ENCODE measurements around the gene NEXN. TPM values are rescaled to one million over a fixed set of nuclear protein-coding genes. Genes with fewer than 3 reads are reported as not detected.

NEXN gene
- total and polyA plus RNA-seq, 2 experiments from 2014 or later, result 2.6 to 11.8 TPM

GRCh38 chr1:77991638-77992037 lies 103.2 kb downstream of the NEXN start:
- H3K36me3 Mint-ChIP-seq (ENCODE audit: low read depth), result peaks cover 6% of the 10 kb centered on the region; the same call in 1 of the 3 replicates
- peaks cover 4% of the 10 kb centered on the region; the same call in 1 of the 2 replicates for H3K36me3 ChIP-seq (ENCODE audit: insufficient read depth)
- H3K4me1 ChIP-seq (ENCODE audit: insufficient read depth), result peaks cover 6% of the 10 kb centered on the region; the same call in 1 of the 2 replicates
- no peaks in the 10 kb centered on the region for H3K27me3 Mint-ChIP-seq (ENCODE audit: insufficient read depth, low read depth, poor library complexity)
- no peak overlapping the region for H3K27ac Mint-ChIP-seq
- H3K9me2 ChIP-seq (ENCODE audit: insufficient read depth), result no peaks in the 10 kb centered on the region
- ATAC-seq (no peak), DNase-seq (ENCODE audit: low spot score) (no peak)
- no peak overlapping the region for H2AFZ ChIP-seq
- H3K4me3 ChIP-seq, result no peak overlapping the region
- no peak overlapping the region for H3K27ac ChIP-seq (ENCODE audit: low read depth)
- no peaks in the 10 kb centered on the region for H3K9me3 Mint-ChIP-seq
- peaks cover 66% of the 10 kb centered on the region for H3K79me2 ChIP-seq (replicated peaks; ENCODE audit: insufficient read depth)
- H4K20me1 ChIP-seq (replicated peaks; ENCODE audit: insufficient read depth), result peaks cover 14% of the 10 kb centered on the region
- no peaks in the 10 kb centered on the region for H3F3A ChIP-seq (replicated peaks; ENCODE audit: low read depth)
- TF ChIP-seq NANOG (IDR thresholded peaks at IDR 0.05; ENCODE audit: borderline replicate concordance) (no peak), ZNF331 (CRISPR knock-in tag; IDR thresholded peaks at IDR 0.05; ENCODE audit: low read depth) (no peak), ZNF462 (CRISPR knock-in tag; IDR thresholded peaks at IDR 0.05) (no peak), STAT1 (IDR thresholded peaks at IDR 0.05; ENCODE audit: unreplicated experiment) (no peak), REST (IDR thresholded peaks at IDR 0.05; ENCODE audit: unreplicated experiment) (no peak), CTCF (conservative IDR thresholded peaks at IDR 0.05; ENCODE audit: low read depth in 2 of 2) (no peak), ZNF114 (CRISPR knock-in tag; IDR thresholded peaks at IDR 0.05) (no peak), EZH2 (IDR thresholded peaks at IDR 0.05; ENCODE audit: low read depth, unreplicated experiment) (no peak), ETS1 (IDR thresholded peaks at IDR 0.05) (no peak), POLR2AphosphoS5 (IDR thresholded peaks at IDR 0.05; ENCODE audit: low read depth) (no peak), JUNB (IDR thresholded peaks at IDR 0.05; ENCODE audit: unreplicated experiment) (no peak)
- no peak overlapping the region for H3K4me3 Mint-ChIP-seq
- no peak overlapping the region for H3K4me2 ChIP-seq
- no peaks in the 10 kb centered on the region for H3K27me3 ChIP-seq (ENCODE audit: insufficient read depth)
- peaks cover 22% of the 10 kb centered on the region for H3K4me1 Mint-ChIP-seq

Data from GM23338 (cell line).